Liver (tissue), 9 donors: Measurements from ENCODE around the gene TPT1. TPM values are rescaled to one million over a fixed set of nuclear protein-coding genes. Genes with fewer than 3 reads are reported as not detected.

Source experiments
- DNase-seq: peaks from one replicate; pipeline ENCODE4 v3.0.0-alpha.2; 2017; ENCODE audit warnings: low spot score
- H3K27ac ChIP-seq, 2 donors: one replicate each; pipeline ENCODE4 v1.7.0; 2013; ENCODE audit warnings: inconsistent platforms in 2 of 2, low read length in 2 of 2, control low read depth in 1 of 2, low read depth in 1 of 2, mild to moderate bottlenecking in 1 of 2
- H3K27me3 ChIP-seq, 4 donors: one replicate each; pipeline versions ENCODE4 v1.6.1 to v1.7.0; 2013; ENCODE audit warnings: low read length in 3 of 4, inconsistent platforms in 1 of 4, mild to moderate bottlenecking in 1 of 4, moderate library complexity in 1 of 4; ENCODE audit not compliant: control insufficient read depth in 4 of 4, insufficient read depth in 4 of 4
- H3K36me3 ChIP-seq, 4 donors: one replicate each; pipeline versions ENCODE4 v1.6.1 to v1.7.0; 2013; ENCODE audit warnings: low read length in 3 of 4, mild to moderate bottlenecking in 3 of 4, low read depth in 1 of 4, moderate library complexity in 1 of 4; ENCODE audit not compliant: control insufficient read depth in 4 of 4, insufficient read depth in 3 of 4
- H3K4me1 ChIP-seq, 4 donors: one replicate each; pipeline versions ENCODE4 v1.6.1 to v1.7.0; 2013; ENCODE audit warnings: low read length in 3 of 4, mild to moderate bottlenecking in 3 of 4, moderate library complexity in 1 of 4; ENCODE audit not compliant: control insufficient read depth in 4 of 4, insufficient read depth in 4 of 4
- H3K4me3 ChIP-seq, 3 donors: one replicate each; pipeline versions ENCODE4 v1.6.1 to v1.7.0; 2013; ENCODE audit warnings: low read length in 3 of 3, control low read depth in 1 of 3, low read depth in 1 of 3, mild to moderate bottlenecking in 1 of 3
- H3K9ac ChIP-seq, 2 donors: one replicate each; pipeline ENCODE4 v1.7.0; 2013; ENCODE audit warnings: low read length in 2 of 2, mild to moderate bottlenecking in 2 of 2, moderate library complexity in 2 of 2, control low read depth in 1 of 2, low read depth in 1 of 2
- H3K9me3 ChIP-seq, 4 donors: one replicate each; pipeline versions ENCODE4 v1.6.1 to v1.7.0; 2013; ENCODE audit warnings: low read length in 3 of 4; ENCODE audit not compliant: control insufficient read depth in 4 of 4
- EGR1 ChIP-seq, 2 donors: IDR thresholded peaks; 2 replicates each; pipeline ENCODE4 v1.6.1; 2016 to 2018; ENCODE audit warnings: antibody characterized with exemption in 2 of 2, low read depth in 2 of 2
- FOXA1 ChIP-seq: IDR thresholded peaks from 2 replicates; pipeline ENCODE4 v1.6.1; 2016; ENCODE audit warnings: antibody characterized with exemption
- FOXA2 ChIP-seq: IDR thresholded peaks from 2 replicates; pipeline ENCODE4 v1.6.1; 2016; ENCODE audit warnings: antibody characterized with exemption
- HNF4A ChIP-seq, 2 donors: conservative IDR thresholded peaks; 2 replicates each; pipeline ENCODE4 v1.6.1; 2016; ENCODE audit warnings: antibody characterized with exemption in 2 of 2, mild to moderate bottlenecking in 2 of 2
- JUND ChIP-seq, 2 donors: IDR thresholded peaks; 2 replicates each; pipeline ENCODE4 v1.6.1; 2016; ENCODE audit warnings: antibody characterized with exemption in 2 of 2
- NR2F2 ChIP-seq: IDR thresholded peaks from 2 replicates; pipeline ENCODE4 v1.6.1; 2016; ENCODE audit warnings: antibody characterized with exemption
- RAD21 ChIP-seq, 2 donors: IDR thresholded peaks; 2 replicates each; pipeline ENCODE4 v1.6.1; 2016; ENCODE audit warnings: antibody characterized with exemption in 2 of 2, mild to moderate bottlenecking in 2 of 2
- RXRA ChIP-seq, 2 donors: IDR thresholded peaks; 2 replicates each; pipeline ENCODE4 v1.6.1; 2017 to 2018; ENCODE audit warnings: antibody characterized with exemption in 2 of 2, mild to moderate bottlenecking in 1 of 2
- SP1 ChIP-seq: IDR thresholded peaks from 2 replicates; pipeline ENCODE4 v1.6.1; 2018; ENCODE audit warnings: antibody characterized with exemption, mild to moderate bottlenecking
- TAF1 ChIP-seq: conservative IDR thresholded peaks from 2 replicates; pipeline ENCODE4 v1.6.1; 2016; ENCODE audit warnings: antibody characterized with exemption, mild to moderate bottlenecking
- YY1 ChIP-seq: IDR thresholded peaks from 2 replicates; pipeline ENCODE4 v1.6.1; 2016; ENCODE audit warnings: antibody characterized with exemption, mild to moderate bottlenecking
- WGBS: extraction: QIAGEN DNeasy Blood & Tissue Kit; methylation state at CpG from one replicate; pipeline ENCODE4 v1.1.7; 2013; 5-methylcytosine and 5-hydroxymethylcytosine counted together
- polyA plus RNA-seq, 2 donors: library from polyadenylated mRNA; stranded (reverse) in 1 of 2; unstranded in 1 of 2; fragments of 200-250 nt in 1 of 2; fragments of >200 nt in 1 of 2; fragmentation: Nextera tagmentation in 1 of 2; extraction: Ambion mirVana in 1 of 2; gene quantifications; one replicate each; pipeline versions ENCODE4 v1.2.1 to v1.2.3, GENCODE V29; 2013 to 2015
- total RNA-seq, 2 donors: library from RNA; depleted of rRNA; stranded (reverse); fragments of >200 nt; gene quantifications; one replicate each; pipeline ENCODE4 v1.2.3, GENCODE V29; 2014
- TF ChIP-seq, protein P1 (sequence below): IDR thresholded peaks from 2 replicates; pipeline ENCODE4 v1.6.1; 2016; ENCODE audit warnings: antibody characterized with exemption
- TF ChIP-seq, protein P2 (sequence below): IDR thresholded peaks from 2 replicates; pipeline ENCODE4 v1.6.1; 2016; ENCODE audit warnings: antibody characterized with exemption
- TF ChIP-seq, protein P3 (sequence below): IDR thresholded peaks from 2 replicates; pipeline ENCODE4 v1.6.1; 2016; ENCODE audit warnings: antibody characterized with exemption, mild to moderate bottlenecking
- TF ChIP-seq, protein P4 (sequence below): IDR thresholded peaks from 2 replicates; pipeline ENCODE4 v1.6.1; 2016; ENCODE audit warnings: antibody characterized with exemption
- donor health status: healthy.
- donor health status: healthy.
- donor health status: healthy.
- donor health status: healthy.
- donor health status: healthy.

The TPT1 gene
- total and polyA plus RNA-seq, 4 donors, result 1,382 to 2,885 (median 1,815) TPM

DNA sequence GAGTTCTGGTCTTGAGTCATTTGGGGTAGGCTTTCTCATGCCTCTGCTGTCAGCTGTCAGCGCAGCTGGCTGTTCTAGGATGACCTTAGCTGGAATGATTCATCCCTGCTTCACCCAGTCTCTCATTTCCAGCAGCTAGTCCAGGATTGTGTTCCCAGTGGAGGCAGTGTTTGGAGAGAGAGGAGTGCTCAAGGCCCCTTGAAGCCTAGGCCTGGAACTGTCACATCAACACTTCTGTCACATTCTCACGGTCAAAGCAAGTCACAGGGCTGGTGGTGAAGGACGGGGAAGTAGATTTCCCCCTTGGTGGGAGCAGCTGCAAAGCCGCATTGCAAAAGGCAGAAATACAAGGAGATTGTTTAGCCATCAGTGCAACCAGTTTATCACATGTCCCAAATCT, 15.2 kb downstream of the TPT1 start:
- Histone ChIP-seq H3K9me3 (no peaks in the 10 kb centered on the region), H3K27me3 (no peaks in the 10 kb centered on the region), H3K4me3 (no peak overlapping the region), H3K4me1 (peaks cover 3 to 11% (median 6%) of the 10 kb centered on the region in 4 donors), H3K9ac (no peak overlapping the region), H3K27ac (no peak overlapping the region), H3K36me3 (no peaks in the 10 kb centered on the region)
- WGBS, result 84% methylated on average over 4 of the region's 4 CpGs
- DNase-seq, result no peak
- peak; percentile 9 to 12 for TF ChIP-seq RXRA (IDR thresholded peaks at IDR 0.05)
- TF ChIP-seq EGR1 (IDR thresholded peaks at IDR 0.05; ENCODE audit: low read depth in 2 of 2), result no peak
- TF ChIP-seq, protein P1, sequence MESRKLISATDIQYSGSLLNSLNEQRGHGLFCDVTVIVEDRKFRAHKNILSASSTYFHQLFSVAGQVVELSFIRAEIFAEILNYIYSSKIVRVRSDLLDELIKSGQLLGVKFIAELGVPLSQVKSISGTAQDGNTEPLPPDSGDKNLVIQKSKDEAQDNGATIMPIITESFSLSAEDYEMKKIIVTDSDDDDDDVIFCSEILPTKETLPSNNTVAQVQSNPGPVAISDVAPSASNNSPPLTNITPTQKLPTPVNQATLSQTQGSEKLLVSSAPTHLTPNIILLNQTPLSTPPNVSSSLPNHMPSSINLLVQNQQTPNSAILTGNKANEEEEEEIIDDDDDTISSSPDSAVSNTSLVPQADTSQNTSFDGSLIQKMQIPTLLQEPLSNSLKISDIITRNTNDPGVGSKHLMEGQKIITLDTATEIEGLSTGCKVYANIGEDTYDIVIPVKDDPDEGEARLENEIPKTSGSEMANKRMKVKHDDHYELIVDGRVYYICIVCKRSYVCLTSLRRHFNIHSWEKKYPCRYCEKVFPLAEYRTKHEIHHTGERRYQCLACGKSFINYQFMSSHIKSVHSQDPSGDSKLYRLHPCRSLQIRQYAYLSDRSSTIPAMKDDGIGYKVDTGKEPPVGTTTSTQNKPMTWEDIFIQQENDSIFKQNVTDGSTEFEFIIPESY, result no peak
- TF ChIP-seq, protein P2, sequence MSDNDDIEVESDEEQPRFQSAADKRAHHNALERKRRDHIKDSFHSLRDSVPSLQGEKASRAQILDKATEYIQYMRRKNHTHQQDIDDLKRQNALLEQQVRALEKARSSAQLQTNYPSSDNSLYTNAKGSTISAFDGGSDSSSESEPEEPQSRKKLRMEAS, result no peak
- TF ChIP-seq NR2F2, result peak; percentile 53

DNA sequence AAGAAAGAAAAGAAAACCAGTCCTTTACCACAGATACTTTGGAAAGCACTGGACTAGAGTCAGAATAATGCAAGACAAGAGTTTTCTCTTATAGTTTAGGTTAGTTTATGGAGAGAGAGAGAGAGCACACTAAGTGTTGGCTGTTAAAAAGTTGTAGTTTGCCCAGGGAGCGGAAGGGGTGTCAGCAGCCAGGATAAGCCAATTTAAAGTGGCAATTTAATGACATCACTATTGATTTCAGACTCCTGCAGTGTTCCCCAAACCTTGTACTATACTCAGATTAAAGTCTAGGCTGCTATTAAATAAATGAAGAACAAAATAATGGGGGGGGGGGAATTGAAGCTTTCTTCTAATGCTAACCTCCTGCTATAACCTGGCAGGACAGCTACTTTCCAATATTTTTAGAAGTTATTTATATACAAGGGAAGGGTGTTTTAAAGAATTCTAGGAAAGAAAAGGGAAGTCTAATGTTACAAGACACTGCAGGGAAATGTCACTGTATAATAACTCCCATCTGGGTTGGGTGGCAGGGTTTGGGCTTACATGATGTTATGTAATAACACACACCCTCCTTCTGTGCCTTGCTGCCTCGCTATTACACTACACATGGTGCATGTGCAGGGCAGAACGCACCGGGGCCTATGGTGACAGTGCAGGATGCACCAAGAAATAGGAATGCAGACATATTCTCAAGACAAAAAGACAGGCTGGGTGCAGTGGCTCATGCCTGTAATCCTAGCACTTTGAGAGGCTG, 19.9 kb downstream of the TPT1 start:
- DNase-seq, result no peak
- no peak overlapping the region for H3K4me3 ChIP-seq
- no peaks in the 10 kb centered on the region for H3K9me3 ChIP-seq
- no peak overlapping the region for H3K27ac ChIP-seq
- WGBS, result 83% methylated on average over 4 of the region's 4 CpGs
- TF ChIP-seq FOXA1 (no peak), SP1 (no peak), RXRA (IDR thresholded peaks at IDR 0.05) (no peak), RAD21 (IDR thresholded peaks at IDR 0.05) (no peak), TAF1 (no peak), FOXA2 (no peak), YY1 (no peak), HNF4A (conservative IDR thresholded peaks at IDR 0.05) (no peak), JUND (IDR thresholded peaks at IDR 0.05) (no peak), EGR1 (IDR thresholded peaks at IDR 0.05; ENCODE audit: low read depth in 2 of 2) (no peak)
- TF ChIP-seq, protein P2, result no peak
- TF ChIP-seq, protein P3, sequence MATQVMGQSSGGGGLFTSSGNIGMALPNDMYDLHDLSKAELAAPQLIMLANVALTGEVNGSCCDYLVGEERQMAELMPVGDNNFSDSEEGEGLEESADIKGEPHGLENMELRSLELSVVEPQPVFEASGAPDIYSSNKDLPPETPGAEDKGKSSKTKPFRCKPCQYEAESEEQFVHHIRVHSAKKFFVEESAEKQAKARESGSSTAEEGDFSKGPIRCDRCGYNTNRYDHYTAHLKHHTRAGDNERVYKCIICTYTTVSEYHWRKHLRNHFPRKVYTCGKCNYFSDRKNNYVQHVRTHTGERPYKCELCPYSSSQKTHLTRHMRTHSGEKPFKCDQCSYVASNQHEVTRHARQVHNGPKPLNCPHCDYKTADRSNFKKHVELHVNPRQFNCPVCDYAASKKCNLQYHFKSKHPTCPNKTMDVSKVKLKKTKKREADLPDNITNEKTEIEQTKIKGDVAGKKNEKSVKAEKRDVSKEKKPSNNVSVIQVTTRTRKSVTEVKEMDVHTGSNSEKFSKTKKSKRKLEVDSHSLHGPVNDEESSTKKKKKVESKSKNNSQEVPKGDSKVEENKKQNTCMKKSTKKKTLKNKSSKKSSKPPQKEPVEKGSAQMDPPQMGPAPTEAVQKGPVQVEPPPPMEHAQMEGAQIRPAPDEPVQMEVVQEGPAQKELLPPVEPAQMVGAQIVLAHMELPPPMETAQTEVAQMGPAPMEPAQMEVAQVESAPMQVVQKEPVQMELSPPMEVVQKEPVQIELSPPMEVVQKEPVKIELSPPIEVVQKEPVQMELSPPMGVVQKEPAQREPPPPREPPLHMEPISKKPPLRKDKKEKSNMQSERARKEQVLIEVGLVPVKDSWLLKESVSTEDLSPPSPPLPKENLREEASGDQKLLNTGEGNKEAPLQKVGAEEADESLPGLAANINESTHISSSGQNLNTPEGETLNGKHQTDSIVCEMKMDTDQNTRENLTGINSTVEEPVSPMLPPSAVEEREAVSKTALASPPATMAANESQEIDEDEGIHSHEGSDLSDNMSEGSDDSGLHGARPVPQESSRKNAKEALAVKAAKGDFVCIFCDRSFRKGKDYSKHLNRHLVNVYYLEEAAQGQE, result no peak
- TF ChIP-seq, protein P4, sequence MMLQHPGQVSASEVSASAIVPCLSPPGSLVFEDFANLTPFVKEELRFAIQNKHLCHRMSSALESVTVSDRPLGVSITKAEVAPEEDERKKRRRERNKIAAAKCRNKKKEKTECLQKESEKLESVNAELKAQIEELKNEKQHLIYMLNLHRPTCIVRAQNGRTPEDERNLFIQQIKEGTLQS, result no peak
- TF ChIP-seq, protein P1, result no peak
- peaks cover 0 to 7% (median 2%) of the 10 kb centered on the region in 4 donors for H3K4me1 ChIP-seq
- H3K36me3 ChIP-seq, result no peaks in the 10 kb centered on the region
- no peak overlapping the region for H3K9ac ChIP-seq
- no peaks in the 10 kb centered on the region for H3K27me3 ChIP-seq
